ENCODE results near the gene GMCL1.

GMCL1 gene

GRCh38 chr2:69815717-69816116 lies 13.7 kb upstream of the GMCL1 start:
- no peak for DNase-seq (ENCODE audit: extremely low spot score)
- POLR2A ChIA-PET: no interaction called here
- TF ChIP-seq CTCF (IDR thresholded peaks at IDR 0.05; ENCODE audit: control extremely low read depth, extremely low read depth, low read depth, missing control alignments): no peak
- CTCF ChIA-PET: interaction anchor here (0.9 to 14.4 kb wide), 18 partner anchors 12 to 250 kb away, joined by 3 to 351 read pairs (median 10); partner anchors contain the start of genes AAK1, ANXA4 and GMCL1

GRCh38 chr2:69816923-69817542 lies 12.4 kb upstream of the GMCL1 start:
- CTCF ChIA-PET: interaction anchor here (0.7 to 14.4 kb wide), 38 partner anchors 8 to 399 kb away, joined by 3 to 351 read pairs (median 5); partner anchors contain the start of genes ANXA4 and GMCL1
- TF ChIP-seq CTCF (IDR thresholded peaks at IDR 0.05; ENCODE audit: control extremely low read depth, extremely low read depth, low read depth, missing control alignments): peak; percentile 74
- POLR2A ChIA-PET: no interaction called here
- peak; percentile 59 for DNase-seq (ENCODE audit: extremely low spot score)

GRCh38 chr2:69817729-69818501 lies 11.5 kb upstream of the GMCL1 start:
- TF ChIP-seq CTCF (IDR thresholded peaks at IDR 0.05; ENCODE audit: control extremely low read depth, extremely low read depth, low read depth, missing control alignments): no peak
- CTCF ChIA-PET: interaction anchor here (0.7 to 14.4 kb wide), 15 partner anchors 9 to 244 kb away, joined by 3 to 351 read pairs (median 9); partner anchors contain the start of genes ANXA4 and GMCL1

GRCh38 chr2:69827796-69828540 lies 1.5 kb upstream of the GMCL1 start:
- CTCF ChIA-PET: interaction anchor here (1.1 to 5.3 kb wide), 5 partner anchors 10 to 102 kb away, joined by 3 to 61 read pairs (median 4); no protein-coding TSS in a partner anchor
- DNase-seq (ENCODE audit: extremely low spot score): no peak
- no peak for TF ChIP-seq CTCF (IDR thresholded peaks at IDR 0.05; ENCODE audit: control extremely low read depth, extremely low read depth, low read depth, missing control alignments)
- POLR2A ChIA-PET: no interaction called here

More at GRCh38 chr2:69817729-69818501, 11.5 kb upstream of the GMCL1 start:
- POLR2A ChIA-PET: no interaction called here
- DNase-seq (ENCODE audit: extremely low spot score): no peak

- CTCF ChIA-PET: interaction anchor here (1.1 to 5.3 kb wide), 3 partner anchors 11 to 103 kb away, joined by 3 to 61 read pairs (median 36); no protein-coding TSS in a partner anchor
- POLR2A ChIA-PET: no interaction called here
- TF ChIP-seq CTCF (IDR thresholded peaks at IDR 0.05; ENCODE audit: control extremely low read depth, extremely low read depth, low read depth, missing control alignments): no peak
- no peak for DNase-seq (ENCODE audit: extremely low spot score)
These were observed 563 bp upstream of the GMCL1 start for GRCh38 chr2:69828938-69829255.

Data from GM10248 (cell line).